Panc1 (cell line): ENCODE measurements around the gene ASTN2.

Source experiments
- CTCF ChIP-seq: fragments of 450-650 bp; IDR thresholded peaks from 2 replicates; pipeline ENCODE4 v1.5.1; 2017; ENCODE audit warnings: mild to moderate bottlenecking
- POLR2AphosphoS5 ChIP-seq: IDR thresholded peaks from 2 replicates; pipeline ENCODE4 v1.6.1; 2012; ENCODE audit warnings: mild to moderate bottlenecking, low read depth, low read length, moderate library complexity
- SIN3A ChIP-seq: IDR thresholded peaks from 2 replicates; pipeline ENCODE4 v1.6.1; 2012; ENCODE audit warnings: low read depth, mild to moderate bottlenecking, low read length, moderate library complexity, borderline replicate concordance; ENCODE audit not compliant: insufficient read depth
- TCF7L2 ChIP-seq: IDR thresholded peaks from 2 replicates; pipeline ENCODE4 v1.6.1; 2011; ENCODE audit warnings: mild to moderate bottlenecking, low read depth, low read length, inconsistent platforms

GRCh38 chr9:116861321-116861720 is 553.5 kb downstream of the ASTN2 start:
- TF ChIP-seq CTCF = no peak
- TF ChIP-seq POLR2AphosphoS5 = no peak
- TF ChIP-seq TCF7L2 = no peak
- TF ChIP-seq SIN3A = no peak
